Naive thymus-derived CD4-positive, alpha-beta T cell (primary cell): ENCODE data around the gene AKR1C4. TPM values are rescaled to one million over a fixed set of nuclear protein-coding genes. Genes with fewer than 3 reads are reported as not detected.
"Not testable (repeated sequence)": the region's sequence is repeated elsewhere in the genome, so short reads cannot be mapped to it uniquely, and the experiment has no call there.

ENCODE experiments used
- ATAC-seq: fragments of 150-1000 bp; cut with Tn5 transposase; 2 replicates; pipeline ENCODE4 v1.10.0; 2021; ENCODE audit warnings: mild to moderate bottlenecking, moderate library complexity
- CTCF ChIA-PET: fragments of 350-600 bp; sonication (Branson Sonifier 250); formaldehyde crosslinking; loops from one replicate; lab custom pipeline; 2021; ENCODE audit warnings: antibody characterized with exemption; lab: Charles Lee
- POLR2A ChIA-PET: fragments of 350-600 bp; sonication (Branson Sonifier 250); formaldehyde crosslinking; loops from one replicate; lab custom pipeline; 2021; ENCODE audit warnings: antibody characterized with exemption, inconsistent platforms; lab: Charles Lee
- DNase-seq, 9 donors: peaks; one replicate each; pipeline versions ENCODE4 v3.0.0 to v3.0.0-alpha.2; 2020 to 2022; ENCODE audit warnings: mixed read lengths in 1 of 9
- H3K27ac ChIP-seq: one replicate; pipeline ENCODE4 v1.7.0; 2013; ENCODE audit warnings: mild to moderate bottlenecking, low read depth, low read length, moderate library complexity
- H3K27me3 ChIP-seq, 2 donors: one replicate each; pipeline ENCODE4 v1.7.0; 2013; ENCODE audit warnings: low read length in 2 of 2, mild to moderate bottlenecking in 2 of 2, moderate library complexity in 2 of 2; ENCODE audit not compliant: control insufficient read depth in 2 of 2, insufficient read depth in 2 of 2
- H3K36me3 ChIP-seq, 3 experiments: 1 replicate in 2 of 3; 2 replicates in 1 of 3; pipeline ENCODE4 v1.7.0; 2013; ENCODE audit warnings: low read length in 3 of 3, mild to moderate bottlenecking in 3 of 3, moderate library complexity in 1 of 3; ENCODE audit not compliant: insufficient read depth in 3 of 3, control insufficient read depth in 2 of 3
- H3K4me1 ChIP-seq, 2 donors: one replicate each; pipeline ENCODE4 v1.7.0; 2013; ENCODE audit warnings: low read length in 2 of 2, mild to moderate bottlenecking in 2 of 2, moderate library complexity in 1 of 2; ENCODE audit not compliant: control insufficient read depth in 2 of 2, insufficient read depth in 2 of 2
- H3K4me3 ChIP-seq: 2 replicates; pipeline ENCODE4 v1.7.0; 2013; ENCODE audit warnings: mild to moderate bottlenecking, low read length
- H3K9me3 ChIP-seq, 3 experiments: 1 replicate in 2 of 3; 2 replicates in 1 of 3; pipeline ENCODE4 v1.7.0; 2013; ENCODE audit warnings: low read length in 3 of 3; ENCODE audit not compliant: control insufficient read depth in 2 of 3
- H3K27ac Mint-ChIP-seq, 9 donors: one replicate each; pipeline ENCODE4 v1.8.0; 2020 to 2022; ENCODE audit warnings: mixed read lengths in 9 of 9, mild to moderate bottlenecking in 8 of 9, moderate library complexity in 5 of 9, inconsistent platforms in 2 of 9
- H3K27me3 Mint-ChIP-seq, 5 donors: one replicate each; pipeline ENCODE4 v1.8.0; 2021 to 2022; ENCODE audit warnings: mixed read lengths in 5 of 5, mild to moderate bottlenecking in 1 of 5
- H3K36me3 Mint-ChIP-seq, 5 donors: one replicate each; pipeline ENCODE4 v1.8.0; 2020 to 2022; ENCODE audit warnings: mixed read lengths in 5 of 5, mild to moderate bottlenecking in 3 of 5, inconsistent platforms in 1 of 5
- H3K4me1 Mint-ChIP-seq, 7 donors: one replicate each; pipeline ENCODE4 v1.8.0; 2020 to 2022; ENCODE audit warnings: mixed read lengths in 7 of 7, mild to moderate bottlenecking in 3 of 7, inconsistent platforms in 1 of 7
- H3K4me3 Mint-ChIP-seq, 10 donors: one replicate each; pipeline ENCODE4 v1.8.0; 2020 to 2022; ENCODE audit warnings: mild to moderate bottlenecking in 10 of 10, mixed read lengths in 10 of 10, moderate library complexity in 6 of 10, inconsistent platforms in 2 of 10
- H3K9me3 Mint-ChIP-seq, 11 donors: one replicate each; pipeline ENCODE4 v1.8.0; 2020 to 2022; ENCODE audit warnings: mixed read lengths in 11 of 11, mild to moderate bottlenecking in 4 of 11, inconsistent platforms in 1 of 11, moderate library complexity in 1 of 11
- intact Hi-C, 2 donors: fragments of 100-400 bp; cut with micrococcal nuclease; formaldehyde crosslinking; loops; one replicate each; pipeline ENCODE4 v1.15.1; 2023
- polyA plus RNA-seq, 2 donors: library from polyadenylated mRNA; unstranded; fragments of 300-500 nt; fragmentation: Illumina TruSeq; gene quantifications; one replicate each; pipeline ENCODE4 v1.2.3, GENCODE V29; 2021
- total RNA-seq, 6 experiments: library from RNA in 5 of 6; stranded (reverse) in 5 of 6; gene quantifications; 1 replicate in 5 of 6; 2 replicates in 1 of 6; pipeline ENCODE4 v1.2.3 and lab custom pipeline; 2021 to 2026

Gene AKR1C4
- total and polyA plus RNA-seq, 7 experiments from 2014 or later, result not detected

DNA sequence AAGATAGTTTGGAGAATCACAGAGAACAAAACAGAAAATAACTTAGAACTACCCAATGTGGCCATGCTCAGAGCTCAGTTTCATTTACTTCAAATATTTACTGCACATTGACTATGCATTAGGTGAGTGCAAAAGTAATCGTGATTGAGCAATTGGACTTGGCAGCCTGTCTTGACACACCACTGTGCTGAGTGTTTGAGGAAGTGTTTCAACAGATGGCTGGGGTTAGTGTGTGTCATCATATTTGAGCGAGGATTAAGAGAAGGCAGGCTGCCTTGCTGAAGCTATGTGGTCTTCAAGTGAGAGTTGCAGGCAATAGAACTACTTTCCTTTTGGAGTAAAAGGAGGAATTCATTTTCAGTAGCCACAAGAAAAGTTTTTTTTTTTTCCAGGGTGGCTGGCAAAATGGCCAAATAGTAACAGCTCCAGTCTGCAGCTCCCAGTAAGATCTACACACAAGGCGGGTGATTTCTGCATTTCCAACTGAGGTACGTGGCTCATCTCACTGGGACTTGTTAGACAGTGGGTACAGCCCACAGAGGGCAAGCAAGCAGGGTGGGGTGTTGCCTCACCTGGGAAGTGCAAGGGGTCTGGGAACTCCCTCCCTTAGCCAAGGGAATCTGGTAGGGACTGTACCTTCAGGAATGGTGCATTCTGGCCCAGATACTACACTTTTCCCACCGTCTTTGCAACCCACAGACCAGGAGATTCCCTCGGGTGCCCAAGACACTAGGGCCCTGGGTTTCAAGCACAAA lies 37.6 kb downstream of the AKR1C4 start:
- CTCF ChIA-PET, result no interaction called here

DNA sequence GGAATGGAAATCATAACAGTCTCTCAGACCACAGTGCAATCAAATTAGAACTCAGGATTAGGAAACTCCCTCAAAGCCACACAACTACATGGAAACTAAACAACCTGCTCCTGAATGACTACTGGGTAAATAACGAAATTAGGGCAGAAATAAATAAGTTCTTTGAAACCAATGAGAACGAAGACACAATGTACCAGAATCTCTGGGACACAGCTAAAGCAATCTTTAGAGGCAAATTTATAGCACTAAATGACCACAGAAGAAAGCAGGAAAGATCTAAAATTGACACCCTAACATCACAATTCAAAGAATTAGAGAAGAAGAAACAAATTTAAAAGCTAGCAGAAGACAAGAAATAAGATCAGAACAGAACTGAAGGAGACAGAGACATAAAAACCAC lies 40.9 kb downstream of the AKR1C4 start:
- peaks cover 2 to 29% (median 17%) of the 10 kb centered on the region in 5 donors for H3K36me3 Mint-ChIP-seq

More for the DNA sequence above, 37.6 kb downstream of the AKR1C4 start:
- intact Hi-C loops, result no loop called here
- no peaks in the 10 kb centered on the region for H3K36me3 ChIP-seq
- no peak overlapping the region for H3K27ac ChIP-seq
- H3K27ac Mint-ChIP-seq, result no peak overlapping the region
- H3K27me3 Mint-ChIP-seq, result peaks cover 0 to 54% (median 0%) of the 10 kb centered on the region in 5 donors
- POLR2A ChIA-PET, result no interaction called here
- H3K4me1 ChIP-seq, result no peaks in the 10 kb centered on the region
- H3K4me3 ChIP-seq, result no peak overlapping the region
- H3K4me1 Mint-ChIP-seq, result no peaks in the 10 kb centered on the region
- no peaks in the 10 kb centered on the region for H3K27me3 ChIP-seq
- ATAC-seq, result peak; percentile 88
- DNase-seq, result no peak
- peaks cover 0 to 23% (median 17%) of the 10 kb centered on the region in 5 donors for H3K36me3 Mint-ChIP-seq
- H3K4me3 Mint-ChIP-seq, result no peak overlapping the region
- H3K9me3 ChIP-seq, result peaks cover 0 to 7% (median 0%) of the 10 kb centered on the region in 3 experiments
- peaks cover 6 to 33% (median 17%) of the 10 kb centered on the region in 11 donors for H3K9me3 Mint-ChIP-seq

DNA sequence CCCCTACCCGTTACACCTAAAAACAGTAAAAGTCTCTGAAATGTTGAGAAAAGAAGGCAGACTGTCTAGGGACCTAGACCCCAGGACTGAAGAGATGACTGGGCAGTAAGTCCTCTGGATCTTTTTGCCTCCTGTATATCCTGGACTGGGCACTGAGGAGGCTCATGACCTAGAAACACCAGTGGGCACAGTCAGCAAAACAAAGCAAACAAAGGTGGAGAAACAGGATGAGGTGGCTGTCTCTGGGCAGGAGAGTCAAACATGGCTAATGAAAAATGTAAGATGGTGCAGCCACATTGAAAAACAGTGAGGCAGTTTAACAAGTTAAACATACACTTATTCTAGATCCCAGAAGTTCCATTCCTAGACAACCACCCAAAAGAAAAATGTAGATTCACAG lies 45.9 kb downstream of the AKR1C4 start:
- peaks cover 1 to 12% (median 6%) of the 10 kb centered on the region in 5 donors for H3K36me3 Mint-ChIP-seq
- POLR2A ChIA-PET, result no interaction called here
- Histone ChIP-seq H3K36me3 (no peaks in the 10 kb centered on the region), H3K27me3 (no peaks in the 10 kb centered on the region), H3K27ac (no peak overlapping the region), H3K4me3 (no peak overlapping the region), H3K9me3 (peaks cover 0 to 4% (median 0%) of the 10 kb centered on the region in 3 experiments), H3K4me1 (no peaks in the 10 kb centered on the region)
- H3K4me1 Mint-ChIP-seq, result no peaks in the 10 kb centered on the region
- H3K27ac Mint-ChIP-seq, result no peak overlapping the region
- ATAC-seq (no peak), DNase-seq (no peak)
- CTCF ChIA-PET, result no interaction called here
- no peak overlapping the region for H3K4me3 Mint-ChIP-seq
- intact Hi-C loops, result no loop called here
- H3K9me3 Mint-ChIP-seq, result peaks cover under 1 to 18% (median 6%) of the 10 kb centered on the region in 11 donors
- peaks cover 0 to 27% (median 0%) of the 10 kb centered on the region in 5 donors for H3K27me3 Mint-ChIP-seq

More for the DNA sequence above, 40.9 kb downstream of the AKR1C4 start:
- POLR2A ChIA-PET, H3K27ac Mint-ChIP-seq, intact Hi-C loops, H3K36me3 ChIP-seq, DNase-seq, H3K4me1 Mint-ChIP-seq, CTCF ChIA-PET, H3K27me3 ChIP-seq, H3K4me3 Mint-ChIP-seq, H3K9me3 ChIP-seq, H3K4me1 ChIP-seq, H3K4me3 ChIP-seq, ATAC-seq, H3K27ac ChIP-seq: not testable (repeated sequence)
- H3K27me3 Mint-ChIP-seq, result peaks cover 0 to 48% (median 0%) of the 10 kb centered on the region in 5 donors
- H3K9me3 Mint-ChIP-seq, result peaks cover 6 to 33% (median 17%) of the 10 kb centered on the region in 11 donors

DNA sequence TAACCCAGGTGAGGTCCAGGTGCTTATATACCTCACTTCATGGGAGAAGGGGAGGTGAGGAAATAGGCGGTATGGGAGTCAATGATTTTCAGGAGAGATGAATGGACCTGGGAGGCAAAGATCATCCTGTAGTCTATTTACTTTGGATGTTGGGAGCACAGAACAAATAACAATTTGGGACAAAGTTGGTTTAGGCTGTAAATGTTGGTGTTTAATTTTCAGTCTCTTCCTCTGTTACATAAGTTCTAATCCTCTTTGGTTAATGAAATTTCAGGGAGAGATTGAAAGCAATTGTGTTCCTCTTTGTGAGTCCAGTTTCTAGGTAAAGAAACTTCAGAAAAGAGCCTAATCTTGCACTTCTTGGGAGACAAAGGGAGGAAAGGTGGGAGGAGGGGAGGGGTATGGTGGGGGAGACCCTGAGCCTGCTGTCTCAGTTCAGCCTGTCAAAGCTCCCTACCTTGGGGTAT lies 46.9 kb downstream of the AKR1C4 start:
- Histone ChIP-seq H3K4me3 (no peak overlapping the region), H3K27ac (no peak overlapping the region), H3K36me3 (no peaks in the 10 kb centered on the region), H3K9me3 (no peaks in the 10 kb centered on the region), H3K27me3 (no peaks in the 10 kb centered on the region), H3K4me1 (no peaks in the 10 kb centered on the region)
- Mint-ChIP-seq H3K27me3 (peaks cover 0 to 18% (median 0%) of the 10 kb centered on the region in 5 donors), H3K27ac (peak overlapping the region in 1 of 9 donors; percentile 52), H3K9me3 (peaks cover 0 to 15% (median 0%) of the 10 kb centered on the region in 11 donors), H3K36me3 (peaks cover 0 to 6% (median 3%) of the 10 kb centered on the region in 5 donors), H3K4me3 (no peak overlapping the region), H3K4me1 (no peaks in the 10 kb centered on the region)
- DNase-seq (no peak), ATAC-seq (no peak)
- ChIA-PET POLR2A (no interaction called here), CTCF (no interaction called here)
- intact Hi-C loops, result no loop called here

DNA sequence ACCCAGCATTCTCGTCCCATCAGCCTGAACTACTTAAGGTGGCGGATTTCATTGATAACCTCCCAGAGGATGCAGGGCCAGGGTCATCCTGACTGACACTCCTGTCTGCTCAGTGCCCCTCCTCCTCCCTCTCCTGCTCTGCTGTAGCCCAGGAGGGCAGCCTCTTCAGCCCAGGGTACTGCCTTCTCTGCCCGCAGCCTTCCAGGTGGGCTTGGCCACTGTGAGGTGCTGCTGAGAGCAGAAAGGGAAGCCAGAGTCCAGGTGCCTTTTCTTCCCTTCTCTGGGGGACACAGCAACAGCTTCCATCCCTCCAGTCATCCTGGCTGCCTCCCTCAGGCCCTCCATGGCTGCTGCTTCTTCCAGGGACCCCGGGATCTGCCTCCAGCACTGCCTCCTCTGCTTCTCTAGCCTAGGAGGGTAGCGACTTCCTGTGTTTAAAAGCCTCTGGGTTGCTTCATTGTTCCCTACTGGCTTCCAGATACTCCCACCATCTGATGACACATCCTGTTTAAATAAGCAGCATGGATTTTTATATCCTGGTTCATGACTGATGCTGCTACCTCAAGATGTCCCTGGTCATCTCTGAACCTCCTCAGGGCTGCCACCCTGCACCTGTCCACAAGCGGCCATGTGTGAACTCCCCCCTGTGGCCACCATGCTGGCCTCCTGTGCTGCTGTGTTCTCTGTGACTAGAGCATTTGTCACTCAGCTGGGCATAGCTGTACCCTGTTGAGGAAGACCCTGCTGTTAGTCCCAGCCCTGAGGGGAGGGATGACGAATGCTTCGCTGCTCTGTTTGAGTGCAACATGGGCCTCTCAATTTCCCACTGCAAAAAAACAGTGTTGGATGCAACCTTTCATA lies 55.8 kb downstream of the AKR1C4 start:
- peaks cover 0 to 31% (median 0%) of the 10 kb centered on the region in 5 donors for H3K27me3 Mint-ChIP-seq
- peaks cover 0 to 9% (median 4%) of the 10 kb centered on the region in 11 donors for H3K9me3 Mint-ChIP-seq
- Histone ChIP-seq H3K27ac (no peak overlapping the region), H3K27me3 (no peaks in the 10 kb centered on the region), H3K36me3 (no peaks in the 10 kb centered on the region), H3K9me3 (no peaks in the 10 kb centered on the region), H3K4me1 (no peaks in the 10 kb centered on the region), H3K4me3 (no peak overlapping the region)
- peaks cover 0 to 2% (median 0%) of the 10 kb centered on the region in 7 donors for H3K4me1 Mint-ChIP-seq
- no peak for ATAC-seq
- ChIA-PET POLR2A (no interaction called here), CTCF (no interaction called here)
- DNase-seq, result no peak
- H3K27ac Mint-ChIP-seq, result peak overlapping the region in 1 of 9 donors; percentile 30
- H3K36me3 Mint-ChIP-seq, result peaks cover 0 to 9% (median 3%) of the 10 kb centered on the region in 5 donors
- H3K4me3 Mint-ChIP-seq, result no peak overlapping the region
- intact Hi-C loops, result no loop called here

DNA sequence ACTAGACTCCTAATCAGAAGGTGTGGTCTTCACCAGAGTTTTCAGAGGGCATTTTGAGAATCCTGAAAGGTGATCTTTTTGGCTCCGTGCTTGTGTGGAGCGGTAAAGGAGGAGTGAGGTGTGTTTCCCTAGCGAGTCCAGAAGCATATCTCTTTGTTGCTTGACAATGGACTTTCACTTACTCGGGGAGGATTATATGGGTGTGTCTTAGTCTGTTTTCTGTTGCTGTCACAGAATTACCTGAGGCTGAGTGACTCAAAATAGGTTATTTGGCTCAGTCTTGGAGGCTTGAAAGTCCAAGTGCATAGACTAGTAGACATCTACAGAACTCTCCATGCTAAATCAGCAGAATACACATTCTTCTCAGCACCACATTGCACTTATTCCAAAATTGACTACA lies 57.9 kb downstream of the AKR1C4 start:
- Mint-ChIP-seq H3K27ac (no peak overlapping the region), H3K27me3 (peaks cover 0 to 31% (median 0%) of the 10 kb centered on the region in 5 donors), H3K9me3 (peaks cover 0 to 9% (median 4%) of the 10 kb centered on the region in 11 donors), H3K4me1 (peaks cover 0 to 2% (median 0%) of the 10 kb centered on the region in 7 donors), H3K36me3 (peaks cover 0 to 9% (median 3%) of the 10 kb centered on the region in 5 donors), H3K4me3 (no peak overlapping the region)
- DNase-seq (no peak), ATAC-seq (no peak)
- ChIA-PET POLR2A (no interaction called here), CTCF (no interaction called here)
- intact Hi-C loops, result no loop called here
- Histone ChIP-seq H3K9me3 (no peaks in the 10 kb centered on the region), H3K36me3 (no peaks in the 10 kb centered on the region), H3K4me3 (no peak overlapping the region), H3K27me3 (no peaks in the 10 kb centered on the region), H3K4me1 (no peaks in the 10 kb centered on the region), H3K27ac (no peak overlapping the region)
